IPS DF 6.9 (cell line): Measurements from ENCODE around the gene S1PR4.
"Not testable (repeated sequence)": the region's sequence is repeated elsewhere in the genome, so short reads cannot be mapped to it uniquely, and the experiment has no call there.

ENCODE experiments used
- DNase-seq: peaks from one replicate; pipeline ENCODE4 v3.0.0-alpha.2; 2013; ENCODE audit warnings: low read depth, low spot score
- H3K27ac ChIP-seq: one replicate; pipeline ENCODE4 v1.5.1; 2013; ENCODE audit warnings: low read length, control low read depth
- H3K27me3 ChIP-seq: 2 replicates; pipeline ENCODE4 v1.6.1; 2013; ENCODE audit warnings: mild to moderate bottlenecking, low read length; ENCODE audit not compliant: control insufficient read depth, insufficient read depth
- H3K36me3 ChIP-seq: 2 replicates; pipeline ENCODE4 v1.6.1; 2013; ENCODE audit warnings: low read length; ENCODE audit not compliant: control insufficient read depth, insufficient read depth
- H3K4me1 ChIP-seq: 2 replicates; pipeline ENCODE4 v1.6.1; 2013; ENCODE audit warnings: low read length; ENCODE audit not compliant: control insufficient read depth, insufficient read depth
- H3K4me3 ChIP-seq: 2 replicates; pipeline ENCODE4 v1.5.1; 2013; ENCODE audit warnings: mild to moderate bottlenecking, low read length
- H3K9me3 ChIP-seq: 2 replicates; pipeline ENCODE4 v1.6.1; 2013; ENCODE audit warnings: low read length, inconsistent platforms; ENCODE audit not compliant: control insufficient read depth, insufficient read depth
- WGBS: extraction: QIAGEN DNeasy Blood & Tissue Kit; methylation state at CpG from one replicate; pipeline ENCODE4 v1.1.7; 2013; ENCODE audit warnings: mixed read lengths, missing lambda C conversion rate; ENCODE audit not compliant: insufficient read length, insufficient coverage; 5-methylcytosine and 5-hydroxymethylcytosine counted together

The S1PR4 gene

GRCh38 chr19:3208317-3209207, 30.0 kb downstream of the S1PR4 start:
- H3K27me3 ChIP-seq: no peaks in the 10 kb centered on the region
- WGBS: no CpG with 5 or more reads among the region's 33 CpGs
- no peak overlapping the region for H3K4me3 ChIP-seq
- no peak for DNase-seq
- H3K36me3 ChIP-seq: peaks cover 34% of the 10 kb centered on the region
- H3K27ac ChIP-seq: no peak overlapping the region
- H3K9me3 ChIP-seq: no peaks in the 10 kb centered on the region
- H3K4me1 ChIP-seq: peaks cover 2% of the 10 kb centered on the region; the same call in 1 of the 2 replicates

GRCh38 chr19:3210347-3211017, 31.9 kb downstream of the S1PR4 start:
- no peak overlapping the region for H3K4me3 ChIP-seq
- peaks cover 16% of the 10 kb centered on the region for H3K36me3 ChIP-seq
- H3K4me1 ChIP-seq: peaks cover 2% of the 10 kb centered on the region; the same call in 1 of the 2 replicates
- H3K9me3 ChIP-seq: no peaks in the 10 kb centered on the region
- DNase-seq: peak; percentile 43
- no peaks in the 10 kb centered on the region for H3K27me3 ChIP-seq
- H3K27ac ChIP-seq: no peak overlapping the region
- no CpG with 5 or more reads among the region's 20 CpGs for WGBS

- H3K36me3 ChIP-seq: peaks cover 15% of the 10 kb centered on the region
- H3K27ac ChIP-seq: no peak overlapping the region
- no CpG with 5 or more reads among the region's 12 CpGs for WGBS
- no peak overlapping the region for H3K4me3 ChIP-seq
- no peaks in the 10 kb centered on the region for H3K27me3 ChIP-seq
- no peak for DNase-seq
- peaks cover 2% of the 10 kb centered on the region; the same call in 1 of the 2 replicates for H3K4me1 ChIP-seq
- H3K9me3 ChIP-seq: no peaks in the 10 kb centered on the region
Measured at GRCh38 chr19:3211191-3211590, 32.6 kb downstream of the S1PR4 start.

GRCh38 chr19:3213159-3213558, 34.6 kb downstream of the S1PR4 start:
- no peaks in the 10 kb centered on the region; the same call in 1 of the 2 replicates for H3K36me3 ChIP-seq
- H3K4me1 ChIP-seq: 0 out of 2 replicates have a peak, but pooled peaks cover 2% of the 10 kb centered on the region
- no peak overlapping the region for H3K4me3 ChIP-seq
- DNase-seq: no peak
- no CpG with 5 or more reads among the region's 7 CpGs for WGBS
- H3K27ac ChIP-seq: no peak overlapping the region
- no peaks in the 10 kb centered on the region for H3K9me3 ChIP-seq
- H3K27me3 ChIP-seq: no peaks in the 10 kb centered on the region

- H3K4me3 ChIP-seq: no peak overlapping the region
- no peak overlapping the region for H3K27ac ChIP-seq
- H3K36me3 ChIP-seq: no peaks in the 10 kb centered on the region
- H3K4me1 ChIP-seq: no peaks in the 10 kb centered on the region
- H3K27me3 ChIP-seq: no peaks in the 10 kb centered on the region
- no CpG with 5 or more reads among the region's 5 CpGs for WGBS
- no peak for DNase-seq
- H3K9me3 ChIP-seq: no peaks in the 10 kb centered on the region
Measured at GRCh38 chr19:3216874-3217273, 38.3 kb downstream of the S1PR4 start.

- no peak for DNase-seq
- Histone ChIP-seq H3K27me3 (no peaks in the 10 kb centered on the region), H3K4me3 (no peak overlapping the region), H3K9me3 (no peaks in the 10 kb centered on the region), H3K36me3 (no peaks in the 10 kb centered on the region), H3K27ac (no peak overlapping the region), H3K4me1 (no peaks in the 10 kb centered on the region)
- no CpG with 5 or more reads among the region's 12 CpGs for WGBS
Measured at GRCh38 chr19:3220576-3220975, 42.0 kb downstream of the S1PR4 start.

- H3K4me3 ChIP-seq, H3K9me3 ChIP-seq, DNase-seq, H3K27ac ChIP-seq, H3K4me1 ChIP-seq, H3K27me3 ChIP-seq, H3K36me3 ChIP-seq: not testable (repeated sequence)
- WGBS: no CpG with 5 or more reads among the region's 5 CpGs
Measured at GRCh38 chr19:3221576-3221975, 43.0 kb downstream of the S1PR4 start.

- 100% methylated on average over 1 of the region's 5 CpGs for WGBS
- no peaks in the 10 kb centered on the region for H3K9me3 ChIP-seq
- DNase-seq: no peak
- H3K4me3 ChIP-seq: no peak overlapping the region
- H3K36me3 ChIP-seq: no peaks in the 10 kb centered on the region
- no peaks in the 10 kb centered on the region for H3K27me3 ChIP-seq
- peaks cover 3% of the 10 kb centered on the region for H3K4me1 ChIP-seq
- H3K27ac ChIP-seq: no peak overlapping the region
Measured at GRCh38 chr19:3222709-3223108, 44.1 kb downstream of the S1PR4 start.

- no CpG with 5 or more reads among the region's 94 CpGs for WGBS
- Histone ChIP-seq H3K9me3 (no peaks in the 10 kb centered on the region), H3K4me1 (peaks cover 6% of the 10 kb centered on the region), H3K27ac (no peak within 1 kb of the TSS), H3K36me3 (no peaks in the 10 kb centered on the region), H3K27me3 (no peaks in the 10 kb centered on the region), H3K4me3 (peak within 1 kb of the TSS; percentile 69)
- DNase-seq: no peak
Measured at GRCh38 chr19:3224346-3225168, 46.0 kb downstream of the S1PR4 start, which contains the start of gene CELF5. Gene CELF5, plus strand, starts transcription at chr19:3224661. Its CDS starts 79 bp downstream, at chr19:3224740.

GRCh38 chr19:3225169-3225485, 46.6 kb downstream of the S1PR4 start:
- no CpG with 5 or more reads among the region's 9 CpGs for WGBS

More at GRCh38 chr19:3225169-3225485, 46.6 kb downstream of the S1PR4 start:
- H3K4me1 ChIP-seq: peaks cover 6% of the 10 kb centered on the region
- H3K36me3 ChIP-seq: no peaks in the 10 kb centered on the region
- peak overlapping the region; percentile 69; the same call in 1 of the 2 replicates for H3K4me3 ChIP-seq
- no peak for DNase-seq
- no peaks in the 10 kb centered on the region for H3K27me3 ChIP-seq
- H3K9me3 ChIP-seq: no peaks in the 10 kb centered on the region
- H3K27ac ChIP-seq: no peak overlapping the region
